HCT116 (cell line): ENCODE data around the gene TCERG1L. TPM values are rescaled to one million over a fixed set of nuclear protein-coding genes. Genes with fewer than 3 reads are reported as not detected.

ENCODE experiments used
- ATAC-seq: fragments of 200-7000 bp; cut with Tn5 transposase; 2 replicates; pipeline ENCODE4 v1.9.1; 2020; ENCODE audit warnings: mild to moderate bottlenecking, moderate library complexity
- BruUV-seq: library from RNA; stranded (reverse); fragments of 400-500 nt; replicated peaks from 2 replicates; lab custom pipeline; 2021; lab: Mats Ljungman, UMichigan
- CTCF ChIA-PET: fragments of 300-600 bp; sonication (Branson Sonifier 250); formaldehyde crosslinking; loops from one replicate; lab custom pipeline; 2021; ENCODE audit warnings: antibody characterized with exemption; lab: Charles Lee
- POLR2A ChIA-PET: fragments of 300-600, 350-600 bp; sonication (Branson Sonifier 250); formaldehyde crosslinking; loops from one replicate; lab custom pipeline; 2021; ENCODE audit warnings: antibody characterized with exemption; lab: Charles Lee
- RAD21 ChIA-PET, 2 experiments: fragments of 300-600 bp; sonication (Branson Sonifier 250); formaldehyde crosslinking; loops; one replicate each; lab custom pipeline; 2023; ENCODE audit warnings: low total read pairs in 2 of 2; ENCODE audit not compliant: uncharacterized antibody in 2 of 2, unreplicated experiment in 2 of 2, low non-redundant PET in 1 of 2; lab: Charles Lee
- DNase-seq: peaks from one replicate; pipeline ENCODE4 v3.0.0-alpha.2; 2010; ENCODE audit warnings: low read depth, low spot score
- H2AFZ ChIP-seq: fragments of 200-600 bp; shearing (Covaris generic), sonication (generic); 2 replicates; pipeline ENCODE4 v1.6.1; 2017; ENCODE audit warnings: low read depth, mixed run types, mixed read lengths, antibody characterized with exemption, low read length; ENCODE audit not compliant: poor library complexity, severe bottlenecking
- H3K27ac ChIP-seq: 2 replicates; pipeline ENCODE4 v1.5.1; 2012; ENCODE audit warnings: low read depth, low read length
- H3K27me3 ChIP-seq: fragments of 200-600 bp; sonication (generic); 2 replicates; pipeline ENCODE4 v1.6.1; 2016; ENCODE audit warnings: mixed run types, low read length, mixed read lengths; ENCODE audit not compliant: insufficient read depth
- H3K36me3 ChIP-seq, 2 experiments: fragments of 200-500 bp in 1 of 2; fragments of 200-600 bp in 1 of 2; sonication (Bioruptor generic) in 1 of 2; sonication (generic) in 1 of 2; 2 replicates each; pipeline versions ENCODE4 v1.5.1 to v1.6.1; 2014 to 2016; ENCODE audit warnings: low read length in 2 of 2, inconsistent platforms in 1 of 2, mixed read lengths in 1 of 2, mixed run types in 1 of 2; ENCODE audit not compliant: insufficient read depth in 2 of 2, control insufficient read depth in 1 of 2
- H3K4me1 ChIP-seq, 2 experiments: fragments of 200-600 bp in 1 of 2; sonication (generic) in 1 of 2; 2 replicates each; pipeline versions ENCODE4 v1.5.1 to v1.6.1; 2012 to 2017; ENCODE audit warnings: low read length in 2 of 2, inconsistent platforms in 1 of 2, mild to moderate bottlenecking in 1 of 2, mixed read lengths in 1 of 2, mixed run types in 1 of 2, moderate library complexity in 1 of 2; ENCODE audit not compliant: insufficient read depth in 2 of 2, control insufficient read depth in 1 of 2
- H3K4me2 ChIP-seq: fragments of 200-600 bp; sonication (generic); 2 replicates; pipeline ENCODE4 v1.6.1; 2017; ENCODE audit warnings: mixed run types, low read length, mixed read lengths
- H3K4me3 ChIP-seq, 2 experiments: fragments of 200-600 bp in 1 of 2; sonication (generic) in 1 of 2; replicated peaks in 1 of 2; 2 replicates each; pipeline ENCODE4 v1.5.1; 2011 to 2016; ENCODE audit warnings: low read length in 2 of 2, control low read depth in 1 of 2, low read depth in 1 of 2, mild to moderate bottlenecking in 1 of 2, mixed read lengths in 1 of 2, mixed run types in 1 of 2
- H3K79me2 ChIP-seq: fragments of 200-600 bp; sonication (generic); 2 replicates; pipeline ENCODE4 v1.6.1; 2017; ENCODE audit warnings: mild to moderate bottlenecking, mixed run types, low read length, moderate library complexity, mixed read lengths; ENCODE audit not compliant: insufficient read depth
- H3K9ac ChIP-seq: fragments of 200-600 bp; sonication (generic); 2 replicates; pipeline ENCODE4 v1.6.1; 2016; ENCODE audit warnings: low read length, mixed read lengths
- H3K9me2 ChIP-seq: fragments of 200-600 bp; sonication (generic), shearing (Covaris generic); 2 replicates; pipeline ENCODE4 v1.6.1; 2017; ENCODE audit warnings: mixed run types, mild to moderate bottlenecking, moderate library complexity; ENCODE audit not compliant: insufficient read depth
- H3K9me3 ChIP-seq, 2 experiments: fragments of 200-500 bp in 1 of 2; fragments of 200-600 bp in 1 of 2; sonication (Bioruptor generic) in 1 of 2; sonication (generic) in 1 of 2; 2 replicates each; pipeline ENCODE4 v1.6.1; 2014 to 2017; ENCODE audit warnings: low read length in 2 of 2, mixed read lengths in 2 of 2, inconsistent platforms in 1 of 2, low read depth in 1 of 2, mild to moderate bottlenecking in 1 of 2, mixed run types in 1 of 2, moderate library complexity in 1 of 2; ENCODE audit not compliant: control insufficient read depth in 1 of 2, insufficient read depth in 1 of 2
- H4K20me1 ChIP-seq: fragments of 200-600 bp; sonication (generic), shearing (Covaris generic); 2 replicates; pipeline ENCODE4 v1.6.1; 2017; ENCODE audit warnings: mixed run types, mild to moderate bottlenecking, moderate library complexity; ENCODE audit not compliant: insufficient read depth
- ATF3 ChIP-seq: IDR thresholded peaks from 2 replicates; pipeline ENCODE4 v1.6.1; 2012
- EGR1 ChIP-seq: IDR thresholded peaks from 2 replicates; pipeline ENCODE4 v1.6.1; 2012; ENCODE audit warnings: low read depth
- FOSL1 ChIP-seq: IDR thresholded peaks from 2 replicates; pipeline ENCODE4 v1.6.1; 2012; ENCODE audit warnings: low read depth
- TCF7L2 ChIP-seq: IDR thresholded peaks from 2 replicates; pipeline ENCODE4 v1.7.0; 2011; ENCODE audit warnings: borderline replicate concordance, inconsistent platforms; ENCODE audit not compliant: insufficient read depth, insufficient read length; ENCODE audit errors: extremely low read depth
- intact Hi-C: fragments of 100-400 bp; cut with micrococcal nuclease; formaldehyde crosslinking; loops from 2 replicates; pipeline ENCODE4 v1.10.0; 2022
- total RNA-seq: library from RNA; stranded (reverse); gene quantifications from one replicate; pipeline ENCODE4 v1.2.1, GENCODE V29; 2021; ENCODE audit not compliant: unreplicated experiment
- TF ChIP-seq, protein P1 (sequence below), 3 experiments: fragments of 200-600 bp in 1 of 3; sonication (generic) in 1 of 3; IDR thresholded peaks in 2 of 3; conservative IDR thresholded peaks in 1 of 3; 2 replicates each; pipeline ENCODE4 v1.5.1; 2012 to 2017; ENCODE audit warnings: low read depth in 2 of 3, low read length in 2 of 3, antibody characterized with exemption in 1 of 3, borderline replicate concordance in 1 of 3, control low read depth in 1 of 3, mild to moderate bottlenecking in 1 of 3, mixed read lengths in 1 of 3, mixed run types in 1 of 3, moderate library complexity in 1 of 3; ENCODE audit not compliant: insufficient read depth in 1 of 3

TCERG1L gene
- total RNA-seq, 1 experiment from 2014 or later: not detected

DNA sequence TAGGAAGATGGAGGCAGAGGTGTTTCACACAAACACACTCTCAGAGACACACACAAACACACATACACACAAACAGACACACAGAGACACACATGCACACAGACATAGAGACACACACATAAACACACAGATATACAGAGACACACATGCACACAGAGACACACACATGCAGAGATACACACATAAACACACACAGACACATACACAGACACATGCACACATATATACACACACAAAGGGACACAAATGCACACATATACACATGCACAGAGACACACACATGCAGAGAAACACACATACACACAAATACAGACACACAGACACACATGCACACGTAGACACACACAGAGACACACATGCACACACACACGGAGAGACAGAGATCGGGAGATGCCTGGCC lies 163.3 kb downstream of the TCERG1L start:
- Histone ChIP-seq H3K27me3 (no peaks in the 10 kb centered on the region), H3K4me2 (no peak overlapping the region), H3K9ac (no peak overlapping the region), H3K4me3 (no peak overlapping the region), H3K9me2 (no peaks in the 10 kb centered on the region)
- CTCF ChIA-PET: no interaction called here
- DNase-seq: no peak
- no peak for TF ChIP-seq FOSL1
- no peak for TF ChIP-seq ATF3
- no peak for TF ChIP-seq TCF7L2
- TF ChIP-seq, protein P1, sequence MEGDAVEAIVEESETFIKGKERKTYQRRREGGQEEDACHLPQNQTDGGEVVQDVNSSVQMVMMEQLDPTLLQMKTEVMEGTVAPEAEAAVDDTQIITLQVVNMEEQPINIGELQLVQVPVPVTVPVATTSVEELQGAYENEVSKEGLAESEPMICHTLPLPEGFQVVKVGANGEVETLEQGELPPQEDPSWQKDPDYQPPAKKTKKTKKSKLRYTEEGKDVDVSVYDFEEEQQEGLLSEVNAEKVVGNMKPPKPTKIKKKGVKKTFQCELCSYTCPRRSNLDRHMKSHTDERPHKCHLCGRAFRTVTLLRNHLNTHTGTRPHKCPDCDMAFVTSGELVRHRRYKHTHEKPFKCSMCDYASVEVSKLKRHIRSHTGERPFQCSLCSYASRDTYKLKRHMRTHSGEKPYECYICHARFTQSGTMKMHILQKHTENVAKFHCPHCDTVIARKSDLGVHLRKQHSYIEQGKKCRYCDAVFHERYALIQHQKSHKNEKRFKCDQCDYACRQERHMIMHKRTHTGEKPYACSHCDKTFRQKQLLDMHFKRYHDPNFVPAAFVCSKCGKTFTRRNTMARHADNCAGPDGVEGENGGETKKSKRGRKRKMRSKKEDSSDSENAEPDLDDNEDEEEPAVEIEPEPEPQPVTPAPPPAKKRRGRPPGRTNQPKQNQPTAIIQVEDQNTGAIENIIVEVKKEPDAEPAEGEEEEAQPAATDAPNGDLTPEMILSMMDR (IDR thresholded peaks at IDR 0.05 in 2 of 3, conservative IDR thresholded peaks at IDR 0.05 in 1 of 3; ENCODE audit: borderline replicate concordance in 1 of 3, insufficient read depth in 1 of 3, low read depth in 2 of 3, low read length in 2 of 3): no peak
- TF ChIP-seq EGR1: no peak
- TF ChIP-seq, all 23 proteins: peak for 0
- Histone ChIP-seq H3K9me3 (no peaks in the 10 kb centered on the region), H3K36me3 (no peaks in the 10 kb centered on the region), H3K4me1 (no peaks in the 10 kb centered on the region), H3K27ac (no peak overlapping the region), H3K79me2 (no peaks in the 10 kb centered on the region), H4K20me1 (no peaks in the 10 kb centered on the region), H2AFZ (no peak overlapping the region)
- ATAC-seq: no peak
- intact Hi-C loops: no loop called here
- RAD21 ChIA-PET: no interaction called here
- POLR2A ChIA-PET: no interaction called here
- no TSS peak for BruUV-seq

DNA sequence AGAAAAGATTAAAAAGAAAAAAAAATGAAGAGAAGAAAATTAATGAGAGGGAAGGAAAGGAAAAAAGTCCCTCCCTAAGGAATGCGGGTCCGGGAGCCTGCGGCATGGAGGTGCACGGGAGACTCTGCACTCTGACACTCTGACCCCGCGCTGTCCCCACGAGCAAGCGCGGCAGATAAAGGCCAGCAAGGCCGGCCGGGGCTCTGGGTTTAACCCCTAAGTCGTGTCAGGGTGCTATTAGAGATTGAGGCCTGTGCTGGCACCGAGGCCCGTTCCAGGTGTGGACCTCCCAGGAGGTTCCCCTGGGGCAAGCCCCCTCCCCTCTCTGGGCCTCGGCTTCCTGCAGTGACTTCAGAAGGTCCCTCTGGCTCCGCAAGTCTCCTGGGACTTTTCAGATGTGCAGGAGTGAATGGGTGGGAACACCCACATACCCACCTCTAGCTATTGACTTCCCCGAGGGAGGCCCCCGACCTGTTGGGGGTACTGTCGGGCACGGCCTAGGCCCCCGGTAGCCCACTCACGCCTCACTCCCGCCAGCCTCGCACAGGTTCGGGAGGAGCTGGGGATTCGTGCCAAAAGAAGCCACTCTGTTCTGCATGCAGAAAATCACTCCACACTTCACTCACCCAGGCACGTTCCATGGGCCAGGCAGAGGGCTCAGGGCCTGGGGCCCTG lies 164.1 kb downstream of the TCERG1L start:
- H3K27ac ChIP-seq: no peak overlapping the region
- H3K4me2 ChIP-seq: no peak overlapping the region
- POLR2A ChIA-PET: no interaction called here
- no peak for DNase-seq
- no peak overlapping the region for H2AFZ ChIP-seq
- no TSS peak for BruUV-seq
- TF ChIP-seq, protein P1 (IDR thresholded peaks at IDR 0.05 in 2 of 3, conservative IDR thresholded peaks at IDR 0.05 in 1 of 3; ENCODE audit: borderline replicate concordance in 1 of 3, insufficient read depth in 1 of 3, low read depth in 2 of 3, low read length in 2 of 3): no peak
- TF ChIP-seq, all 23 proteins: peak for 0
- no peaks in the 10 kb centered on the region for H3K9me3 ChIP-seq
- no peak for ATAC-seq
- no peak overlapping the region for H3K9ac ChIP-seq
- intact Hi-C loops: no loop called here
- CTCF ChIA-PET: no interaction called here
- RAD21 ChIA-PET: no interaction called here
- no peaks in the 10 kb centered on the region for H3K4me1 ChIP-seq
- H3K36me3 ChIP-seq: no peaks in the 10 kb centered on the region
- H3K27me3 ChIP-seq: no peaks in the 10 kb centered on the region
- H3K79me2 ChIP-seq: no peaks in the 10 kb centered on the region
- no peak overlapping the region for H3K4me3 ChIP-seq
- H4K20me1 ChIP-seq: no peaks in the 10 kb centered on the region
- no peaks in the 10 kb centered on the region for H3K9me2 ChIP-seq
